Measurements from ENCODE around the gene FAM83G.
"Not testable (repeated sequence)": the region's sequence is repeated elsewhere in the genome, so short reads cannot be mapped to it uniquely, and the experiment has no call there.

DNA sequence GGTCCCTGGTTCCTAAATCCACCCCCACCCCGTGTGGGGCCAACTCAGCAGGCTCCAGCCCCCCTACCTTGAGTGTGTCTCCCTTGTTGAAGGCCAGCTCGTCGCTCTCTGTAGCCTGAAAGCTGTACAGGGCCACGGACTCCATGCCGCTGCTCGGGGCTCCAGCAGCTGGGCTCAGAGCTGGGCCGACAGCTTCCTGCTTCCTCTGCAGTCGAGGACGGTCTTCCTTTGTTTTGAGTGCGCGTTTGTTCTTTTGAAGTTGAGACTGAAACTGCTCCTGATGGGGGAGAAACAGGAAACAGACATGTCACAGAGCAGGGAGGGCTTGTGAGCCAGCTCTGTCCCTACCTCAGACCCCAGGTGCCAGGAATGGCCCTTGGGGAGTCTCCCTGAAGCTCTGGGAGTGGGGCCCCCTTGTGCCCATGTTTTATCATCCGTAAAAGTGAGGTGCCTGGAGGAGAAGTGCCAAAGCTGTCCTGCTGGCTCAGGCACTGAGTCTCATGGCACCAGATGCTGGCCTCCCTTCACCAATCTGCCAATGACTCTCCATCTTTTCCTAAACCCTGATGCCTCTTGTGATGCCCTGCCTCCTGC lies 42.3 kb upstream of the FAM83G start, which contains the start of gene GRAP:
- TF ChIP-seq YY1 (IDR thresholded peaks at IDR 0.05; ENCODE audit: insufficient read depth, insufficient read length); ZNF274 (IDR thresholded peaks at IDR 0.05; ENCODE audit: low read depth, low read length): not testable (repeated sequence)
